MM.1S (cell line): ENCODE results near the gene JAG1.

Source experiments
- DNase-seq: peaks from one replicate; pipeline ENCODE4 v3.0.0-alpha.2; 2015
- H2AFZ ChIP-seq: fragments of 300-600 bp; sonication (generic); 2 replicates; pipeline ENCODE4 v1.6.0; 2016; ENCODE audit warnings: antibody characterized with exemption, low read length
- H3F3A ChIP-seq: fragments of 300-600 bp; sonication (generic); 2 replicates; pipeline ENCODE4 v1.6.1; 2016; ENCODE audit warnings: mild to moderate bottlenecking, antibody characterized with exemption, low read length, moderate library complexity, mixed read lengths; ENCODE audit not compliant: insufficient read depth
- H3K27ac ChIP-seq: fragments of 300-600 bp; sonication (generic); 2 replicates; pipeline ENCODE4 v1.5.1; 2016; ENCODE audit warnings: mild to moderate bottlenecking, low read length
- H3K27me3 ChIP-seq: fragments of 300-600 bp; sonication (generic); replicated peaks from 2 replicates; pipeline ENCODE4 v1.6.0; 2016; ENCODE audit warnings: low read length; ENCODE audit not compliant: insufficient read depth
- H3K36me3 ChIP-seq: fragments of 300-600 bp; sonication (generic); replicated peaks from 2 replicates; pipeline ENCODE4 v1.6.1; 2016; ENCODE audit warnings: mild to moderate bottlenecking, low read length, mixed read lengths; ENCODE audit not compliant: insufficient read depth
- H3K4me1 ChIP-seq: fragments of 300-600 bp; sonication (generic); 2 replicates; pipeline ENCODE4 v1.6.1; 2016; ENCODE audit warnings: low read length, mixed read lengths
- H3K4me2 ChIP-seq: fragments of 300-600 bp; sonication (generic); 2 replicates; pipeline ENCODE4 v1.6.0; 2016; ENCODE audit warnings: low read depth, low read length
- H3K4me3 ChIP-seq: fragments of 300-600 bp; sonication (generic); 2 replicates; pipeline ENCODE4 v1.5.1; 2016; ENCODE audit warnings: low read length, mixed read lengths
- H3K79me2 ChIP-seq: fragments of 300-600 bp; sonication (generic); 2 replicates; pipeline ENCODE4 v1.6.1; 2016; ENCODE audit warnings: mixed run types, low read length, mixed read lengths
- H3K9ac ChIP-seq: fragments of 300-600 bp; sonication (generic); 2 replicates; pipeline ENCODE4 v1.6.1; 2016; ENCODE audit warnings: low read length, mixed read lengths
- H3K9me2 ChIP-seq: fragments of 300-600 bp; sonication (generic); replicated peaks from 2 replicates; pipeline ENCODE4 v1.6.1; 2016; ENCODE audit warnings: mild to moderate bottlenecking, low read length, mixed read lengths; ENCODE audit not compliant: insufficient read depth
- H3K9me3 ChIP-seq: fragments of 300-600 bp; sonication (generic); replicated peaks from 2 replicates; pipeline ENCODE4 v1.6.1; 2016; ENCODE audit warnings: mild to moderate bottlenecking, low read length, mixed read lengths; ENCODE audit not compliant: insufficient read depth
- H4K20me1 ChIP-seq: fragments of 300-600 bp; sonication (generic); 2 replicates; pipeline ENCODE4 v1.6.1; 2016; ENCODE audit warnings: mild to moderate bottlenecking, low read length, moderate library complexity, mixed read lengths; ENCODE audit not compliant: insufficient read depth
- CTCF ChIP-seq: fragments of 300-600 bp; sonication (generic); IDR thresholded peaks from 2 replicates; pipeline ENCODE4 v1.5.1; 2016; ENCODE audit warnings: antibody characterized with exemption, low read length, mixed read lengths
- EZH2 ChIP-seq: fragments of 300-600 bp; sonication (generic); optimal IDR thresholded peaks from 2 replicates; pipeline ENCODE3; 2017; ENCODE audit warnings: low read depth, mild to moderate bottlenecking, antibody characterized with exemption, low read length, mixed read lengths
- EZH2phosphoT487 ChIP-seq: fragments of 300-600 bp; sonication (generic); IDR thresholded peaks from 2 replicates; pipeline ENCODE4 v1.6.1; 2018; ENCODE audit warnings: antibody characterized with exemption, low read length

Gene JAG1

DNA sequence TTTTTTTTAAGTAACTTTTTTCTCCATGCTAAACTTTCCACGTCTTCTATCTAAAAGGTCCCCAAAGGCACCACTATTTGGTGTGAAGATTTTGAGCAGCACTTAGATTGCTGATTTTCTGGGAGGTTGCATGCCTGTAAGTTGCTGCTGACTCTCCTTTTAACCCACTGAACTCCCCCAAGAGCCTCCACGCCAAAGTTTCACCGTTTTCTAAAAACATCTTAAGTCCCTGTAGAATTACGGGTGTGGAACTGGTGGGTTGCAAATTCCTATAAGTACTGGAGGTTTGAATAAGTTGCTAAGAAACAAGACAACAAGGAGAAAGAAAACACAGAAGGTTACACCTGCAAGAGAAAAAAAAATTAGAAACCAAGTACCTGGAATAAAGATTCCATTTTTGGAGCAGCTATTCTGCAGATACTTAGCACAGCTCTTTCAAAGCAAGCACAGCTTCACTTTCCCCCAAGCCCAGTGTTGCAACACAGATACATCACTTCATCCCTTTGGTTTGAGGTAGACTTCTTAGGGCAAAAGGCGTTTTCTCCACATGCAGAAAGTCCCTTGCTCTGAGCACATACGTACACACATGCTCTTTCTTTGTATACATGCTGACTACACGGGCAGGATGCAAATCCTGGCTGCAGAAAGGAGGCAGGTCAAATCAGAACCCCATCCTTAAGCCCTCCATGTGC is 5.0 kb downstream of the JAG1 start:
- no peak for TF ChIP-seq EZH2
- TF ChIP-seq CTCF: no peak
- Histone ChIP-seq H3F3A (peaks cover 41% of the 10 kb centered on the region), H2AFZ (no peak overlapping the region), H3K4me1 (peaks cover 5% of the 10 kb centered on the region), H3K36me3 (no peaks in the 10 kb centered on the region), H3K27ac (no peak overlapping the region), H3K27me3 (no peaks in the 10 kb centered on the region), H3K9me2 (no peaks in the 10 kb centered on the region), H4K20me1 (no peaks in the 10 kb centered on the region), H3K9me3 (no peaks in the 10 kb centered on the region), H3K79me2 (peaks cover 63% of the 10 kb centered on the region), H3K9ac (no peak overlapping the region), H3K4me2 (no peak overlapping the region), H3K4me3 (no peak overlapping the region)
- DNase-seq: no peak

- Histone ChIP-seq H3K79me2 (peaks cover 59% of the 10 kb centered on the region), H3K27ac (no peak overlapping the region), H3K27me3 (no peaks in the 10 kb centered on the region), H3K4me2 (no peak overlapping the region), H3K9ac (no peak overlapping the region), H3K9me3 (no peaks in the 10 kb centered on the region), H4K20me1 (no peaks in the 10 kb centered on the region), H2AFZ (no peak overlapping the region), H3K4me1 (peaks cover 5% of the 10 kb centered on the region), H3K9me2 (no peaks in the 10 kb centered on the region), H3F3A (peaks cover 31% of the 10 kb centered on the region), H3K36me3 (no peaks in the 10 kb centered on the region), H3K4me3 (no peak overlapping the region)
- no peak for DNase-seq
- TF ChIP-seq EZH2: no peak
- TF ChIP-seq EZH2phosphoT487: no peak
- no peak for TF ChIP-seq CTCF
Observed at GRCh38 chr20:10667560-10668167, 6.1 kb downstream of the JAG1 start.

GRCh38 chr20:10667077-10667401 is 6.8 kb downstream of the JAG1 start:
- H3K9me2 ChIP-seq: no peaks in the 10 kb centered on the region
- H3K9me3 ChIP-seq: no peaks in the 10 kb centered on the region
- no peaks in the 10 kb centered on the region for H3K36me3 ChIP-seq
- no peak overlapping the region for H2AFZ ChIP-seq
- no peak overlapping the region for H3K27ac ChIP-seq
- peaks cover 5% of the 10 kb centered on the region for H3K4me1 ChIP-seq
- H3K79me2 ChIP-seq: peaks cover 53% of the 10 kb centered on the region
- H3K4me3 ChIP-seq: no peak overlapping the region
- no peak overlapping the region for H3K4me2 ChIP-seq
- H3F3A ChIP-seq: peaks cover 25% of the 10 kb centered on the region
- no peak for TF ChIP-seq EZH2
- no peak for TF ChIP-seq CTCF
- no peak for TF ChIP-seq EZH2phosphoT487
- no peaks in the 10 kb centered on the region for H4K20me1 ChIP-seq
- H3K27me3 ChIP-seq: no peaks in the 10 kb centered on the region
- no peak for DNase-seq
- H3K9ac ChIP-seq: no peak overlapping the region
